K562 (cell line): ENCODE results near the gene ZFPM1. TPM values are rescaled to one million over a fixed set of nuclear protein-coding genes. Genes with fewer than 3 reads are reported as not detected.

Source experiments
- ATAC-seq: fragments of 200-7000 bp; cut with Tn5 transposase; 3 replicates; pipeline ENCODE4 v1.9.1; 2020; ENCODE audit warnings: moderate library complexity
- BruUV-seq: library from RNA; stranded (reverse); fragments of 400-500 nt; replicated peaks from 2 replicates; lab custom pipeline; 2021; lab: Mats Ljungman, UMichigan
- CTCF ChIA-PET: fragments of 300-600 bp; formaldehyde crosslinking; extraction: SDS; loops from one replicate; lab custom pipeline; 2021; ENCODE audit warnings: low intra/inter-chr PET ratio; lab: Yijun Ruan, JAX
- POLR2A ChIA-PET: fragments of 300-600, 350-650 bp; sonication (Branson Sonifier 250); formaldehyde crosslinking; extraction: SDS; loops from one replicate; lab custom pipeline; 2021; ENCODE audit warnings: antibody characterized with exemption, inconsistent platforms; lab: Yijun Ruan, JAX
- DNase-seq, 4 experiments: peaks; one replicate each; pipeline versions ENCODE4 v3.0.0 to v3.0.0-alpha.2; 2011 to 2018; ENCODE audit warnings: low spot score in 3 of 4, mixed read lengths in 3 of 4; ENCODE audit errors: extremely low read depth in 1 of 4
- FAIRE-seq: peaks from 2 replicates; lab custom pipeline; 2011; peaks lifted over from hg19 to GRCh38; lab: Jason Lieb, UNC
- H2AFZ ChIP-seq: 2 replicates; pipeline ENCODE4 v1.6.0; 2011; ENCODE audit warnings: low read depth, low read length, control low read depth, inconsistent platforms
- H3K27ac ChIP-seq: fragments of 200-600 bp; 3 replicates; pipeline ENCODE4 v1.8.0; 2011; ENCODE audit warnings: low read depth, mild to moderate bottlenecking, control low read depth, inconsistent platforms, low read length, moderate library complexity, mixed read lengths; ENCODE audit errors: extremely low read depth
- H3K27me3 ChIP-seq, 2 experiments: fragments of 300-600 bp in 1 of 2; 2 replicates in 1 of 2; 3 replicates in 1 of 2; pipeline versions ENCODE4 v1.6.0 to v1.8.0; 2011; ENCODE audit warnings: inconsistent platforms in 2 of 2, low read length in 2 of 2, mild to moderate bottlenecking in 1 of 2, mixed read lengths in 1 of 2, moderate library complexity in 1 of 2; ENCODE audit not compliant: control insufficient read depth in 2 of 2, insufficient read depth in 2 of 2
- H3K36me3 ChIP-seq: fragments of 300-600 bp; 3 replicates; pipeline ENCODE4 v1.8.0; 2011; ENCODE audit warnings: mild to moderate bottlenecking, low read length, inconsistent platforms; ENCODE audit not compliant: control insufficient read depth, insufficient read depth
- H3K4me1 ChIP-seq, 2 experiments: fragments of 200-600 bp in 1 of 2; replicated peaks in 1 of 2; 2 replicates in 1 of 2; 3 replicates in 1 of 2; pipeline versions ENCODE4 v1.5.1 to v1.8.0; 2011; ENCODE audit warnings: inconsistent platforms in 2 of 2, low read length in 2 of 2, mild to moderate bottlenecking in 1 of 2, mixed read lengths in 1 of 2, moderate library complexity in 1 of 2; ENCODE audit not compliant: control insufficient read depth in 2 of 2, insufficient read depth in 2 of 2
- H3K4me2 ChIP-seq: 2 replicates; pipeline ENCODE4 v1.6.1; 2011; ENCODE audit warnings: low read length, control low read depth, inconsistent platforms, mixed read lengths; ENCODE audit not compliant: insufficient read depth
- H3K4me3 ChIP-seq: fragments of 200-600 bp; sonication (generic), shearing (Covaris generic); 2 replicates; pipeline ENCODE4 v1.5.1; 2016; ENCODE audit warnings: control low read depth, inconsistent platforms
- H3K79me2 ChIP-seq: fragments of 200-600 bp; 3 replicates; pipeline ENCODE4 v1.8.0; 2011; ENCODE audit warnings: low read length, inconsistent platforms; ENCODE audit not compliant: control insufficient read depth, insufficient read depth
- H3K9ac ChIP-seq, 2 experiments: 2 replicates each; pipeline versions ENCODE4 v1.6.0 to v1.6.1; 2011; ENCODE audit warnings: low read depth in 2 of 2, low read length in 2 of 2, control low read depth in 1 of 2, inconsistent platforms in 1 of 2, mild to moderate bottlenecking in 1 of 2, mixed read lengths in 1 of 2; ENCODE audit not compliant: insufficient read depth in 1 of 2
- H3K9me1 ChIP-seq: one replicate; pipeline ENCODE4 v1.6.0; 2011; ENCODE audit warnings: inconsistent platforms, mild to moderate bottlenecking, low read length, moderate library complexity; ENCODE audit not compliant: control insufficient read depth, insufficient read depth
- H3K9me3 ChIP-seq: replicated peaks from 2 replicates; pipeline ENCODE4 v1.5.1; 2011; ENCODE audit warnings: low read depth, low read length, inconsistent platforms; ENCODE audit not compliant: control insufficient read depth, insufficient read depth
- H4K20me1 ChIP-seq: replicated peaks from 2 replicates; pipeline ENCODE4 v1.6.1; 2011; ENCODE audit warnings: low read length, inconsistent platforms, mixed read lengths; ENCODE audit not compliant: control insufficient read depth, insufficient read depth
- ARID1B ChIP-seq: fragments of 450-650 bp; IDR thresholded peaks from 2 replicates; pipeline ENCODE4 v1.6.1; 2016; ENCODE audit warnings: antibody characterized with exemption, mild to moderate bottlenecking, inconsistent platforms
- BMI1 ChIP-seq: fragments of 150-350 bp; IDR thresholded peaks from 2 replicates; pipeline ENCODE4 v1.6.1; 2014; ENCODE audit warnings: low read length
- BRD4 ChIP-seq: fragments of 200-600 bp; sonication (generic); IDR thresholded peaks from 2 replicates; pipeline ENCODE4 v1.6.1; 2017; ENCODE audit warnings: inconsistent platforms
- EHMT2 ChIP-seq: fragments of 450-650 bp; IDR thresholded peaks from 2 replicates; pipeline ENCODE4 v1.6.1; 2018; ENCODE audit warnings: antibody characterized with exemption
- FOXA3 ChIP-seq, 2 experiments: fragments of 450-650 bp in 1 of 2; sonication (generic) in 1 of 2; formaldehyde crosslinking; IDR thresholded peaks in 1 of 2; conservative IDR thresholded peaks in 1 of 2; 2 replicates each; pipeline versions ENCODE4 v1.4.0 to v1.8.0; 2020 to 2022; ENCODE audit warnings: mild to moderate bottlenecking in 2 of 2, missing genetic modification reagents in 1 of 2
- HDAC2 ChIP-seq: fragments of 450-650 bp; IDR thresholded peaks from 2 replicates; pipeline ENCODE4 v1.6.1; 2016; ENCODE audit warnings: mild to moderate bottlenecking
- HMGN3 ChIP-seq: IDR thresholded peaks from 2 replicates; pipeline ENCODE4 v1.6.1; 2011; ENCODE audit warnings: borderline replicate concordance, low read depth, mild to moderate bottlenecking, mixed read lengths, low read length; ENCODE audit not compliant: insufficient read length; ENCODE audit errors: extremely low read depth
- MAFK ChIP-seq: IDR thresholded peaks from 2 replicates; pipeline ENCODE4 v1.6.1; 2011; ENCODE audit warnings: low read length, improper control_type of control experiment
- MAX ChIP-seq: sonication (generic); formaldehyde crosslinking; IDR thresholded peaks from 2 replicates; pipeline ENCODE4 v1.9.0; 2022; ENCODE audit warnings: mild to moderate bottlenecking, missing genetic modification reagents
- NFXL1 ChIP-seq: fragments of 450-650 bp; formaldehyde crosslinking; IDR thresholded peaks from 2 replicates; pipeline ENCODE4 v1.4.0; 2021; ENCODE audit warnings: mild to moderate bottlenecking
- PHB ChIP-seq: fragments of 250-450 bp; sonication (Bioruptor Pico); IDR thresholded peaks from 2 replicates; pipeline ENCODE4 v1.5.0; 2021
- PKNOX1 ChIP-seq: fragments of 450-650 bp; IDR thresholded peaks from 2 replicates; pipeline ENCODE4 v1.6.1; 2016
- SREBF2 ChIP-seq: sonication (generic); formaldehyde crosslinking; IDR thresholded peaks from 2 replicates; pipeline ENCODE4 v1.4.0; 2020; ENCODE audit warnings: mild to moderate bottlenecking, missing genetic modification reagents
- TAL1 ChIP-seq: fragments of 450-650 bp; IDR thresholded peaks from 2 replicates; pipeline ENCODE4 v1.6.1; 2016; ENCODE audit warnings: mild to moderate bottlenecking
- TCF3 ChIP-seq: sonication (generic); formaldehyde crosslinking; IDR thresholded peaks from 2 replicates; pipeline ENCODE4 v1.4.0; 2020; ENCODE audit warnings: mild to moderate bottlenecking, missing genetic modification reagents
- TEAD2 ChIP-seq: fragments of 450-650 bp; IDR thresholded peaks from 2 replicates; pipeline ENCODE4 v1.6.1; 2016; ENCODE audit warnings: missing genetic modification characterization, control low read depth, missing compliant biosample characterization
- TEAD4 ChIP-seq, 2 experiments: sonication (generic) in 1 of 2; formaldehyde crosslinking in 1 of 2; IDR thresholded peaks; 2 replicates each; pipeline versions ENCODE4 v1.6.1 to v1.8.0; 2012 to 2022; ENCODE audit warnings: borderline replicate concordance in 1 of 2, inconsistent platforms in 1 of 2, low read length in 1 of 2, mild to moderate bottlenecking in 1 of 2, missing genetic modification reagents in 1 of 2
- YY1 ChIP-seq, 3 experiments: IDR thresholded peaks; 2 replicates each; pipeline ENCODE4 v1.6.1; 2011; ENCODE audit warnings: low read length in 2 of 3, mild to moderate bottlenecking in 2 of 3, moderate library complexity in 2 of 3, borderline replicate concordance in 1 of 3, control low read depth in 1 of 3, low read depth in 1 of 3; ENCODE audit not compliant: insufficient read depth in 3 of 3, insufficient replicate concordance in 2 of 3, control insufficient read depth in 1 of 3, insufficient read length in 1 of 3; ENCODE audit errors: extremely low read depth in 1 of 3
- ZKSCAN3 ChIP-seq: fragments of 250-450 bp; sonication (Bioruptor Pico); IDR thresholded peaks from 2 replicates; pipeline ENCODE4 v1.4.0; 2020
- ZSCAN29 ChIP-seq: fragments of 450-650 bp; IDR thresholded peaks from 2 replicates; pipeline ENCODE4 v1.6.1; 2017
- WGBS: fragments of 100-300 bp; shearing (Covaris generic); methylation state at CpG from one replicate; pipeline ENCODE4 v1.1.6; 2016; ENCODE audit warnings: low coverage, mixed read lengths; ENCODE audit not compliant: insufficient coverage; ENCODE audit errors: missing lambda C conversion rate; 5-methylcytosine and 5-hydroxymethylcytosine counted together
- in situ Hi-C: fragments of 300-500 bp; cut with MboI; formaldehyde crosslinking; loops from 4 replicates; pipeline ENCODE4 v1.15.0; 2018; ENCODE audit warnings: inconsistent platforms, mixed read lengths
- intact Hi-C: fragments of 100-400 bp; cut with micrococcal nuclease; formaldehyde crosslinking; loops from 2 replicates; pipeline ENCODE4 v1.14.2; 2022
- polyA plus RNA-seq, 8 experiments: library from polyadenylated mRNA; depleted of rRNA in 4 of 8; stranded (reverse) in 5 of 8; unstranded in 3 of 8; fragments of >200 nt; fragmentation: Nextera tagmentation in 2 of 8; fragmentation: Illumina TruSeq in 1 of 8; extraction: Ambion mirVana in 2 of 8; extraction: Trizol in 1 of 8; gene quantifications; 2 replicates each; pipeline versions ENCODE4 v1.2.1 to v1.2.3, GENCODE V29; 2011 to 2014; ENCODE audit warnings: inconsistent platforms in 1 of 8, missing spikeins in 1 of 8
- total RNA-seq, 7 experiments: library from RNA; depleted of rRNA in 6 of 7; stranded (reverse); fragments of >200 nt in 6 of 7; fragmentation: Illumina TruSeq in 2 of 7; extraction: Trizol in 2 of 7; gene quantifications; 2 replicates each; pipeline versions ENCODE4 v1.2.1 to v1.2.3, GENCODE V29; 2011 to 2021; ENCODE audit warnings: low replicate concordance in 1 of 7

Gene ZFPM1
- total and polyA plus RNA-seq, 9 of the 15 experiments (the other 6 are each of a cell fraction or from before 2014, with no cell fraction given): 0.03 to 35.9 (median 1.4) TPM

- TF ChIP-seq PKNOX1: peak; percentile 67; the same call in 1 of the 2 replicates
- TF ChIP-seq PHB (CRISPR knock-in tag): no peak
- TF ChIP-seq ZKSCAN3: no peak
- TF ChIP-seq ZSCAN29: no peak
- no peak for TF ChIP-seq MAFK
- peak; percentile 33; the same call in 1 of the 2 replicates for TF ChIP-seq EHMT2
- TF ChIP-seq TEAD2 (tag): no peak
Observed at GRCh38 chr16:88422733-88423447, 30.2 kb upstream of the ZFPM1 start (continued).

GRCh38 chr16:88423448-88423850 is 29.6 kb upstream of the ZFPM1 start:
- CTCF ChIA-PET: no interaction called here
- Histone ChIP-seq H3K79me2 (no peaks in the 10 kb centered on the region), H3K9ac (no peak overlapping the region), H3K27ac (no peak overlapping the region), H3K9me3 (no peaks in the 10 kb centered on the region), H3K27me3 (peaks cover 6 to 53% of the 10 kb centered on the region in 2 experiments; a peak in 3 of 5 replicates), H3K9me1 (no peaks in the 10 kb centered on the region), H3K4me3 (no peak overlapping the region), H4K20me1 (peaks cover 12% of the 10 kb centered on the region; the same call in 1 of the 2 replicates), H3K36me3 (no peaks in the 10 kb centered on the region), H3K4me2 (no peak overlapping the region), H2AFZ (no peak overlapping the region; the same call in 1 of the 2 replicates), H3K4me1 (peaks cover 0 to 34% of the 10 kb centered on the region in 2 experiments; a peak in 3 of 5 replicates)
- no TSS peak for BruUV-seq
- DNase-seq: peak in 2 of 4 experiments; percentile 28 to 48
- FAIRE-seq: peak; percentile 54
- 0% methylated on average over 6 of the region's 6 CpGs for WGBS
- ATAC-seq: peak; percentile 28
- POLR2A ChIA-PET: interaction anchor here (0.6 to 1.4 kb wide), 2 partner anchors 570 to 654 kb away, joined by 3 to 4 read pairs; no protein-coding TSS in a partner anchor
- in situ Hi-C loops: no loop called here
- intact Hi-C loops: no loop called here
- TF ChIP-seq MAX (peak; percentile 68), TCF3 (CRISPR knock-in tag) (peak; percentile 85), HDAC2 (no peak), ARID1B (peak; percentile 16; the same call in 1 of the 2 replicates), FOXA3 (CRISPR knock-in tag; conservative IDR thresholded peaks at IDR 0.05 in 1 of 2, IDR thresholded peaks at IDR 0.05 in 1 of 2) (peak in 1 of 2 experiments; percentile 83; a peak in 2 of 4 replicates), TEAD4 (IDR thresholded peaks at IDR 0.05; ENCODE audit: low read length) (peak; percentile 45), TEAD4 (CRISPR knock-in tag; IDR thresholded peaks at IDR 0.05; ENCODE audit: borderline replicate concordance) (no peak), SREBF2 (CRISPR knock-in tag) (no peak), BRD4 (no peak), NFXL1 (CRISPR knock-in tag) (no peak), TAL1 (peak; percentile 32; the same call in 1 of the 2 replicates), YY1 (IDR thresholded peaks at IDR 0.05; ENCODE audit: borderline replicate concordance in 1 of 3, control insufficient read depth in 1 of 3, extremely low read depth in 1 of 3, insufficient read depth in 3 of 3, insufficient read length in 1 of 3, insufficient replicate concordance in 2 of 3, low read depth in 1 of 3, low read length in 2 of 3) (peak; percentile 8 to 75 (median 44)), HMGN3 (no peak), BMI1 (no peak)
